Epithelial cell of esophagus (primary cell): Measurements from ENCODE around the gene ANKMY1.

Source experiments
- DNase-seq: peaks from one replicate; pipeline ENCODE4 v3.0.0; 2010; ENCODE audit warnings: low read depth
- H3K4me3 ChIP-seq: 2 replicates; pipeline ENCODE4 v1.5.1; 2011; ENCODE audit warnings: mild to moderate bottlenecking, low read length, control low read depth
- CTCF ChIP-seq: IDR thresholded peaks from 2 replicates; pipeline ENCODE4 v1.5.1; 2011; ENCODE audit warnings: low read depth, mild to moderate bottlenecking, low read length, control low read depth, inconsistent platforms; ENCODE audit not compliant: insufficient read depth; ENCODE audit errors: missing control alignments

Gene ANKMY1

DNA sequence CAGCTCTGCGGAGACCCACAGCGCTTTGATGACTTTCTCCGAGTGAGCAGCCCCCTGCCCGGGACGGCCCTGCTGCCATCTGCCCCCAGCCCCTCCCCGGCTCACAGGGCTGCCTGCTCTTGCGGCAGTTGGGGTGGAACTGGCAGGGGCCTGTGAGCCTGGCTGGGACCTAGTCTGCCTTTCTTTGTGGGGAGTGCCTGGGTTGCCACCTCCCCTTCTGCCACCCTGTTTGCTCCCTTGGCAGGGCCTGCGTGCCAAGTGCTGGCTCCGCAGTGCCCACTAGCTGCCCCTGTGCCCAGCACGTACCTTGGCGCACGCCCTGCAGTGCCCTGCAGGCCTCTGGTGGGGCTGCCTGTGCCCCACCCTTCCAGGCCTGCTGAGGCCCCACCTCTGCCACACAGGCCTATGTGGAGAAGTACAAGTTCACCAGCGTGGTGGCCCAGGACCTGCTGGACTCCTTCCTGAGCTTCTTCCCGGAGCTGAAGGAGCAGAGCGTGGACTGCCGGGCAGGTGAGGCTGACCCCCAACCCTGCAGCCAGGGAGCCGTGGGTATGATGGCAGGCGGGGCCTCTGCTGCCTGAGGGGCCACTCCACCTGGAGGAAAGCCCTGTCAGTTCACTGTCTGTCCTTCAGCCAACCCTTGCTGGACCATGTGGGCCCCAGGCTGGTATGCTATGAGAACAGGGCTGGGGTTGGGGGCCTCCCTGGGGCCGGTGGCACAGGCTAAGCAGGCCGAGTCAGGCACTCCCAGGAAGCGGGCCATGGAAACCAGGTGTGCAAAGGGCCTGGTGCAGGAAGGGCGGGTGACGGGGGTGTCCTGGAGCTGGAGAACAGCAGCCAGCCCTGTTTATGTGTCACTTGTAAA is 17.5 kb upstream of the ANKMY1 start:
- no peak for TF ChIP-seq CTCF
- no peak for DNase-seq
- no peak overlapping the region for H3K4me3 ChIP-seq

DNA sequence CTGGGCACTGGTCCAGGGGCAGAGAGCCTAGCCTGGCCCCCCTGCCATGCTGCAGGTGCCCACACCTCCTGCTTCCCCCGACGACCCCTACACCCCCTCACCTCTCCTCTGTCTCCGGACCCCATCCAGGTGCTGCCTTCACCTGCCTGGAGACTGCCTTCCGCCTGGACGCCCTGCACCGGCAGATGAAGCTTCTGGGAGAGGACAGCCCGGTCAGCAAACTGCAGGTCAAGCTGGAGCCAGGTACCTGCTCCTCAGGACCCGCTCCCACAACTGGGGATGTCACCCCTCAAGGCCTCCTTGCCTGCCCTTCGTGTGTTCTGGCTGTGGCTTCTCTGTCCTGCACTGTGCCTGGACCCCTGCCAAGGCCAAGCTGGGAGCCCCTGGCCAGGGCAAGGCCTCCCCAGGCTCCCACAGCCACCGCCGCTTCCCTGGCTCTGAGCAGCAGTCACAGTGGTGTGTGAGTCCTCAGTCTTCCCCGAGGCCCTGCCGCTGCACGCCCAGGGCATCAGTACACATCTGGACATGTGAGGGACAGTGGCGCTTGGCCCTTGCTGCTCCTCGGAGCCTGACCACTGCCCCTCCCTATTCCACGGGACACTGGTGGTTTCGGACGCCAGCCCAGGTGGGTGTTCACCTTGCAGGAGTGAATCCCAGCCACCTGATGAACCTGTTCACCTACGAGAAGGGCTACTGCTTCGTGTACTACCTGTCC is 16.8 kb upstream of the ANKMY1 start:
- H3K4me3 ChIP-seq = no peak overlapping the region
- no peak for DNase-seq
- TF ChIP-seq CTCF = no peak

GRCh38 chr2:240573516-240574385 is 16.0 kb upstream of the ANKMY1 start:
- no peak for DNase-seq
- no peak overlapping the region for H3K4me3 ChIP-seq
- TF ChIP-seq CTCF = no peak

DNA sequence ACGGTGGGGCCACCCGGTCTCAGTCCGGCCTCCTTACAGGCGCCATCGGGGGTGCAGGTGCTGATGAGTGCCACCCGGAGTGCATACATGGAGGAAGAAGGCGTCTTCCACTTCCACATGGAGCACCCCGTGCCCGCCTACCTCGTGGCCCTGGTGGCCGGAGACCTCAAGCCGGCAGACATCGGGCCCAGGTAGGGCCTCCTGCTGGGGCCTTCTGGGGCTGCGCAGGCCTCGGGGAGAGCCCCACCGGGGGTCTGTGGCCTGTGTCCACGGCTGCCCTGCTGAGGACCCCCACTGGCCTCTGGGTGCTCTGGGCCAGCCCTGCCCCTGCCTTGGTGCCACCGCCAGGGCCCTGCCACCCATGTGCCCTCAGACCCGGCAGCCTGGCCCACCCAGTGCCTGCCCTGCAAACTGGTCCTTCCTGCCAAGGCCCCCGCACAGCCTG is 15.3 kb upstream of the ANKMY1 start:
- TF ChIP-seq CTCF = no peak
- no peak for DNase-seq
- no peak overlapping the region for H3K4me3 ChIP-seq

- DNase-seq = no peak
- no peak overlapping the region for H3K4me3 ChIP-seq
- TF ChIP-seq CTCF = no peak
Measured at GRCh38 chr2:240572141-240573031, 14.6 kb upstream of the ANKMY1 start.
